GM18507 (cell line): ENCODE data around the gene BMERB1.
"Not testable (repeated sequence)": the region's sequence is repeated elsewhere in the genome, so short reads cannot be mapped to it uniquely, and the experiment has no call there.

ENCODE experiments used
- DNase-seq: peaks from one replicate; pipeline ENCODE4 v3.0.0; 2011; ENCODE audit warnings: low read depth; ENCODE audit not compliant: insufficient read length; ENCODE audit errors: extremely low spot score
- FAIRE-seq: peaks from 2 replicates; lab custom pipeline; 2011; peaks lifted over from hg19 to GRCh38; lab: Jason Lieb, UNC

Gene BMERB1

GRCh38 chr16:15457400-15457799 lies 23.0 kb downstream of the BMERB1 start:
- DNase-seq, result no peak
- no peak for FAIRE-seq

GRCh38 chr16:15457958-15458357 lies 23.6 kb downstream of the BMERB1 start:
- FAIRE-seq (no peak), DNase-seq (no peak)

- FAIRE-seq, result no peak
- no peak for DNase-seq
These were observed 25.4 kb downstream of the BMERB1 start for GRCh38 chr16:15459791-15460190.

- no peak for DNase-seq
- FAIRE-seq, result no peak
These were observed 26.2 kb downstream of the BMERB1 start for GRCh38 chr16:15460601-15461000.

DNA sequence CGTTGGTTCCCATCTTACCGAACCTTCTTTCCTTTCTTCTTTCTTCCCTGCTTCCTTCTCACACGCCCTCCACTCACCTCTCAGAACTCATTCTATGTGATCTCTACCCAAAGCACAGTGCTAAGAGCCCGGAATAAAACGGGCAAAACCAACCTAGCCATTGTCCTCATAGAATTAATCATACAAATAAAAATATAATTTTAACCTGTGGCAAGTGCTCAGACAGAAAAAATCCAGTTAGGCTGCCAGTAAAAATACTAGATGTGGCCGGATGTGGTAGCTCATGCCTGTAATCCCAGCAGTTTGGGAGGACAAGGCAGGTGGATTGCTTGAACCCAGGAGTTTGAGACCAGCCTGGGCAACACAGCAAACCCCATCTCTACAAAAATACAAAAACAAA lies 27.0 kb downstream of the BMERB1 start:
- FAIRE-seq (no peak), DNase-seq (no peak)

DNA sequence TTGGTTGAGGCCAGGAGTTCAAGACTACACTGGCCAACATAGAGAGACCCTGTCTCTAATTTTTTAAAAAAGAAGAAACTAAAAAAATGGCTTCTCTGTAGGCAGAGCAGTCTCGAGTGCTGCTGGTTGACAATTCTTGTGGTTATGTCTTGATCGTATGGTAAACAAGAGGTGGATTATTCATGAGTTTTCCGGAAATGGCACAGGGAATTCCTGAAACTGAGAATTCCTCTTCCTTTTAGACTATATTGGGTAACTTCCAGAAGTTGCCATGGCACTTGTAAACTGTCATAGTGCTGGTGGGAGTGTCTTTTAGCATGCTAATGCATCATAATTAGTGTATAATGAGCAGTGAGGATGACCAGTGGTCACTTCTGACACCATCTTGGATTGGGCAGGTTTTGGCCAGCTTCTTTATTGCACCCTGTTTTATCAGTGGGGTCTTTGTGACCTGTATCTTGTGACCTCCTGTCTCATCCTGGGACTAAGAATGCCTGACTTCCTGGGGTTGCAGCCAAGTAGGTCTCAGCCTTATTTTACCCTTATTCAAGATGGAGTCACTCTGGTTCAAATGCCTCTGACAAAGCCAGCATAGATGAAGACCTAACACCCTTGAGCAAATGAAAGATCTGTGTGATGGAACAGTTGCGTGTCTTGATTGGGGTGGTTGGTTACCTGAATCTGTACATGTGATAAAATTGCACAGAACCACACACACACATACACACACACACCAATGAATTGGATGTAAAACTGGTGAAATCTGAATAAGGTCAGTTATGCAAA lies 30.2 kb downstream of the BMERB1 start:
- FAIRE-seq, result no peak
- no peak for DNase-seq

DNA sequence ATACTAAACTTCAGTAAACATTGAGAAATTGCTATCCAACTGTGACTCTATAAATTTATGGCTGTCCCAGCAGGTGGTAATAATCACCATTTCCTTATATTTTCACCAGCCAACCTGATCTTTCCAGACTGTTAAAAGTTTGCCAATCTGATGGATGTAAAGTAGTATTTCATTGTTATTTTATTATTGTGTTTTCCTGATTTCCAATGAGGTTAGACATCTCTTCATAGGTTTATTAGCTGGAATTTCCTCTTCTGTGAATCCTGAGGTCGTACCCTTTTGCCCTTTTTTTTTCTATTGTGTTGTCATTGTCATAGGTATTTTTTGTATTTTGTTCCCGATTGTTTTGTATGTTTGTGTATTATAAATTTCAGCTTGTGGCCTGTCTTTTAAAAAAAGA lies 31.7 kb downstream of the BMERB1 start:
- DNase-seq (no peak), FAIRE-seq (no peak)

DNA sequence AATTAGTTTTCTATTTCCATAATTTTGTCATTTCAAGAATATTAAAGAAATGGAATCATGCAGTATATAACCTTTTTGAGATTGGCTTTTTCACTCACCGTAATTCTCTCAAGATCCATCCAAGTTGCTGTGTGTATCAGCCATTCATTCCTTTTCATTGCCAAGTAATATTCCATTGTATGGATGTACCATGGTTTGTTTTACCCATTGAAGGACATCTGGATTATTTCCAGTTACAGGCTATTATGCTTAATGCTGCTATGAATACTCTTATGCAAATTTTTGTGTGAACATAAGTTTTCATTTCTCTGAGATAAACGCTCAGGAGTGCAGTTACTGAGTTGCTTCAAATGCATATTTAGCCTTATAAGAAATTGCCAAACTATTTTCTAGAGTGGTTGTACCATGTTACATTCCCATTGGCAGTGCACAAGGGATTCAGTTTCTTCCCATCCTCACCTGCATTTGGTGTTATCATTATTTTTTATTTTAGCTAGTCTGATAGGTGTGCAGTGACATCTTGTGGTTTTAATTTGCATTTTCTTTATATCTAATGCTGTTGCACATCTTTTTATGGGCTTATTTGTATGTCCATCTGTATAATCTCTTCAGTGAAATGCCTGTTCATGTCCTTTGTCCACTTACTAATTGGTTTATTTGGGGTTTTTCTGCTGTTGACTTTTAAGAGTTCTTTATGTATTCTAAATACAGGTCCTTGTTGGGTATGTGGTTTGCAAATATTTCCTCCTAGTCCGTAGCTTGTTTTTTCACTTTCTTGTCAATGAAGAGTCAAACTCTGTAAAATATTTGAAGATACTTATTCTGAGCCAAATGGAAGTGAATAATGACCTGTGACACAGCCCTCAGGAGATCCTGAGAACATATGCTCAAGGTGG lies 32.7 kb downstream of the BMERB1 start:
- FAIRE-seq (no peak), DNase-seq (no peak)

DNA sequence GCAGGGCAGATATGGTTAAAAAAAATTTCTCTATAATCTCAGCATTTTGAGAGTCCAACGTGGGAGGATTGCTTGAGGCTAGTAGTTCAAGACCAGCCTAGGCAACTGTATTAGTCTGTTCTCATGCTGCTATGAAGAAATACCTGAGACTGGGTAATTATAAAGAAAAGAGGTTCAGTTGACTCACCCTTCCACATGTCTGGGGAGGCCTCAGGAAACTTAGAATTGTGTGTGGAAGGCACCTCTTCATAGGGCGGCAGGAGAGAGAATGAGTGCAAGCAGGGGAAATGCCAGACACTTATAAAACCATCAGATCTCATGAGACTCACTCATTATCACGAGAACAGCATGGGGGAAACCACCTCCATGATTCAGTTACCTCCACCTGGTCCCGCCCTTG lies 42.6 kb downstream of the BMERB1 start:
- not testable (repeated sequence) for FAIRE-seq, DNase-seq

- no peak for DNase-seq
- no peak for FAIRE-seq
These were observed 43.4 kb downstream of the BMERB1 start for GRCh38 chr16:15477802-15478201.

- no peak for DNase-seq
- FAIRE-seq, result no peak
These were observed 47.8 kb downstream of the BMERB1 start for GRCh38 chr16:15482068-15482747.

DNA sequence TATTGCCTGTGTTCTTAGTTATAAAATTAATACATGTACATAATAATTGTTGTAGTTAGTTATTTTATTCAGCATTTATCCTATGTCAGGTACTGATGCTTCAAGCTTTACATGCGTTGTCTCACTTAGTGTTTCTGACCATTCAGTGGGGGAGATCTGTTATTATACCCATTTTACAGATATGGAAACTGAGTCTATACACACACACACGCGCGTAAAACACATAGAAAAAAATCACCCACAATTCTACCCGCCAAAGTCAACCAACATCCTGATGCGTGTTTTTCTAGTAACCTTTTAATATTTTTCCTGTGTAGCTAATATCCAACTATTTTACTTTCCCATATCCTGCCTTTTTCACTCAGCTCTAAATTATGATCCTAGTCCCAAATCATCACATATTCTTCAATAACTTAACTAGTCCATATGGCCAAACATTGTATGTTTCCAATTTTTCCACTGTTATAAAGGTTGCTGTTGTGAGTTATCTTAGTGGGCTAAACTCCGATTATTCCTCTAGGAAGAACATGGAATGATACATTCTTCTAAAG lies 48.4 kb downstream of the BMERB1 start:
- DNase-seq (no peak), FAIRE-seq (no peak)

- DNase-seq, result no peak
- no peak for FAIRE-seq
These were observed 49.5 kb downstream of the BMERB1 start for GRCh38 chr16:15483857-15484256.

DNA sequence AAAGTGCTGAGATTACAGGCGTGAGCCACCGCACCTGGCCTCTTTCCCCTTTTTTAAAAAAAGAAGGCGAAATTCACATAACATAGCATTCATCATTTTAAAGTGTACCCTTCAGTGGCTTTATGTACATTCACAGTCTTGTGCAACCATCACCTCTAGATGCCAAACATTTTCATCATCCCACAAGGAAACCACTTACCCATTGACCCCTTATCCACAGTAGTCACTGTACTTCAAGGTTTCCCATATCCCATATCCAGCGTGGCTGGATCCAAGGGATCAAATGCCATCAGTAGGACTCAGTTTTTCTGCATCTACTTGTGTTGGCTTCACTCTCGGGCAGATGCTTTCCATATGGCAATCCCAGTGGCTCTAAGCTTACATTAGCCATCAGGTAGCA lies 50.3 kb downstream of the BMERB1 start:
- DNase-seq, result no peak
- no peak for FAIRE-seq

DNA sequence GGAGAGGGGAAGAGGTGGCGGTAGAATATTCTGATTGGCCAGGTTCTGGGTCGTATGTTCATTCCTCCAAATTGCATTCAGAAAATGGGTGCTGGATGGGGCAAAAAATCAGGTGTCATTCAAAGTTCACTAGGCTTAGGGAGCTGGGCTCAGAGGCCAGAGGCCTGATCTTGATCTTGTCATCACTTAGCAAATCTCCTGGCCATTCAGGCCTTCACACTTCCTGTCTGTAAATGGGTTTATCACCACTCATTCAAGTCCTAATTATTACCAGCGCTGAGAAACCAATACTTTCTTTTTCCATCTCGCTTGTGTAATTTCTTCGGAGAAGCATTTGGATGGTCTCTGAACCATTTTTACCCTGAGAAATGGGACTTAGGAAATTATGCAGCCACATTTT lies 50.8 kb downstream of the BMERB1 start:
- FAIRE-seq (no peak), DNase-seq (no peak)

- no peak for DNase-seq
- no peak for FAIRE-seq
These were observed 52.3 kb downstream of the BMERB1 start for GRCh38 chr16:15486661-15487060.

- DNase-seq (no peak), FAIRE-seq (no peak)
These were observed 53.2 kb downstream of the BMERB1 start for GRCh38 chr16:15487336-15488284.

GRCh38 chr16:15489016-15489415 lies 54.6 kb downstream of the BMERB1 start:
- no peak for FAIRE-seq

More at GRCh38 chr16:15489016-15489415, 54.6 kb downstream of the BMERB1 start:
- no peak for DNase-seq
